ENCODE data around the gene CREBBP.
A peak's percentile ranks its signal among the peaks of the same experiment; 100 is the strongest.

Gene CREBBP

DNA sequence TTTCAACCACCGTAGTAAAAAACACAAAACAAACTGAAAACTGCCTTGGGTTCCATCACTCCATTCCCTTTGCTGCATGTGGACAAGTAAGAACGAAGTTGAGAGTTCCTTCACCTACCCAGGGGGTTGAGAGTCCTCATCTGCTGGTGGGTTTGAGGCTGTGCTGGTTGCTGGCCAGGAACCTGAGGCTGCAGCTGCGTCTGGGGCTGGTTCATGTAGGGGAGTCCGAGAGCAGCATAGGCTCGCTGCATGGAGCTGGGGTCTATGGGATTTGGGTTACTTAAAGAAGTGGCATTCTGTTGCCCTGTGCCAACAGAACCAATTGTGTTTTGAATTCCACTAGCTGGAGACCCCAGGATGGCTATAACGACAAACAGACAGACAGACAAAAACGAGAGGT lies 97.9 kb downstream of the CREBBP start:
- TF ChIP-seq, protein P1, sequence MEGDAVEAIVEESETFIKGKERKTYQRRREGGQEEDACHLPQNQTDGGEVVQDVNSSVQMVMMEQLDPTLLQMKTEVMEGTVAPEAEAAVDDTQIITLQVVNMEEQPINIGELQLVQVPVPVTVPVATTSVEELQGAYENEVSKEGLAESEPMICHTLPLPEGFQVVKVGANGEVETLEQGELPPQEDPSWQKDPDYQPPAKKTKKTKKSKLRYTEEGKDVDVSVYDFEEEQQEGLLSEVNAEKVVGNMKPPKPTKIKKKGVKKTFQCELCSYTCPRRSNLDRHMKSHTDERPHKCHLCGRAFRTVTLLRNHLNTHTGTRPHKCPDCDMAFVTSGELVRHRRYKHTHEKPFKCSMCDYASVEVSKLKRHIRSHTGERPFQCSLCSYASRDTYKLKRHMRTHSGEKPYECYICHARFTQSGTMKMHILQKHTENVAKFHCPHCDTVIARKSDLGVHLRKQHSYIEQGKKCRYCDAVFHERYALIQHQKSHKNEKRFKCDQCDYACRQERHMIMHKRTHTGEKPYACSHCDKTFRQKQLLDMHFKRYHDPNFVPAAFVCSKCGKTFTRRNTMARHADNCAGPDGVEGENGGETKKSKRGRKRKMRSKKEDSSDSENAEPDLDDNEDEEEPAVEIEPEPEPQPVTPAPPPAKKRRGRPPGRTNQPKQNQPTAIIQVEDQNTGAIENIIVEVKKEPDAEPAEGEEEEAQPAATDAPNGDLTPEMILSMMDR (IDR thresholded peaks at IDR 0.05; ENCODE audit: control insufficient read depth, insufficient read depth, low read depth, low read length, missing control alignments) = no peak
- DNase-seq (ENCODE audit: low read depth) = no peak

DNA sequence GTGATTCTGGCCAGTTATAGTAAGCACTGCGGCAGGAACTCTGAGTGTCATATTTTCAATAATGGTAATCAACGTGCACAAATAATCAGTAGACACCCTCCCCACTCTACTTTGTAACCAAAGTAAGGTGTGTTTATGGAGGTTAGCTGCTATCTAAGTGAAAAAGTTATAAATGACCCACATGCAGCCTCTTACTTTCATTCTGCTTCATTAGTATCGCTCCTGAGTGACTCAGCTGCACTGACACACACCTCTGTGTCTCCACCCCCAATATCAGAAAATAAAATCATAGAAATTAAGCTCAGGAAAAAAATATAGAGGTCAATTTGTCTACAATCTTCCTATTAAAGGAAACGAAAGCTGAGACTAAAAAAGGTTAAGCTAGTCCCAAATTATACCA lies 99.1 kb downstream of the CREBBP start:
- no peak for DNase-seq (ENCODE audit: low read depth)
- TF ChIP-seq, protein P1 (IDR thresholded peaks at IDR 0.05; ENCODE audit: control insufficient read depth, insufficient read depth, low read depth, low read length, missing control alignments) = no peak
- H3K4me3 ChIP-seq (ENCODE audit: control insufficient read depth, low read depth, low read length) = no peak overlapping the region

More for the DNA sequence above, 97.9 kb downstream of the CREBBP start:
- no peak overlapping the region for H3K4me3 ChIP-seq (ENCODE audit: control insufficient read depth, low read depth, low read length)

DNA sequence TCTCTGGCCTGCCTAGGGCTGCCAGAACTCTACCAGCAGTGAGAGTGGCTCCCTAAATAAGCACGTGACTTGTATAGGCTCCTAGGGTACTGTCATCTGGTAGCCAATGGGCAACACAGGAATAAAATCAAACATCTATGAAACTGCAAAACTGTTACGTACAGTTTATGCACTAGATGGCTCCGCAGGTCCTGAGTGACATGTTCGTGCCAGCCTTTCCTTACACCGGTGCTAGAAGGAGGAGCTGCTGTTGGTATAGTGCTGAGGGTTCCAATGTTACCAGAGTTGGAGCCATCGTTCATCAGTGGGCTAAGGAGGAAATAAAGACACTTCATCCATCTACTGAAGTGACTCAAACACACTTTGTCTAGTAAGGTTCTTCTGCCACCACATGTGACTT lies 99.9 kb downstream of the CREBBP start:
- DNase-seq (ENCODE audit: low read depth) = no peak
- no peak overlapping the region for H3K4me3 ChIP-seq (ENCODE audit: control insufficient read depth, low read depth, low read length)
- TF ChIP-seq, protein P1 (IDR thresholded peaks at IDR 0.05; ENCODE audit: control insufficient read depth, insufficient read depth, low read depth, low read length, missing control alignments) = no peak

DNA sequence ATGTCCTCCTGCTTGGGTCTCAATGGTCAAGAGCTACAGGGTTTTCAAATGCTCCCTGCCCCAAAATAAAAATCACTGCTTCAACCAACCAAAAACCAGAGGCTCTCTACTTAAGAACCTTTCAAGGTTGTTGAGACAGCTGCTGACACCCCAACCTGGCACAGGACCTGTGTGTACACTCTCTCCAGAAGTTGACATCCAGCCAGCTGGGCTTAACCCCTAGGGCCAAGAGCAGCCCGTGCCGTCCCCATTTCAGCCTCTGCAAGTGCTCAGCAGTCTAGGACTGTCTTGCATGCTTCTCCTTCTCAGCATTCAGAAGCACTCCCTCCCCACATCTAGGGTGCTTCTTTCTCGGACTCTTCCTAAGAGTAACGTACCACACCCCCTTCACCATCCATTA lies 104.2 kb downstream of the CREBBP start:
- DNase-seq (ENCODE audit: low read depth) = no peak
- H3K4me3 ChIP-seq (ENCODE audit: control insufficient read depth, low read depth, low read length) = no peak overlapping the region
- TF ChIP-seq, protein P1 (IDR thresholded peaks at IDR 0.05; ENCODE audit: control insufficient read depth, insufficient read depth, low read depth, low read length, missing control alignments) = no peak

DNA sequence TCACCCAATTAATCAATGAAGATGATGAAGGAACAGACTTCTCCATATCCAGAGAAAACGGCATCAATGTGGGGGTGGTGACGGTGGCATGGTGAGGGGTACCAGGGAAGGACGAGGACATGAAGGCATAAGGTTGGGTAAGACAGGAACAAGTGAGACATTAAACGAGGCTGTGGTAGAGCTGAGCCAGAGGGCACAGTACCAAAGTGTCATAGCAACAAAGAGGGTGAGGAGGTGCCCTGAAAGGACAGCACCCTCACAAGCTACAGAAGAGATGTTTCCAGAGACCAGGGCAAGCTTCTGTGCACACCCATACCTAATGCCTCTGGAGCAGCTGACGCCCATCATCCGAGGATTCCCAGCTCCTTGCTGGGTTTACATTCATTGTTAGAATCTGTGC lies 105.7 kb downstream of the CREBBP start:
- no peak overlapping the region for H3K4me3 ChIP-seq (ENCODE audit: control insufficient read depth, low read depth, low read length)
- TF ChIP-seq, protein P1 (IDR thresholded peaks at IDR 0.05; ENCODE audit: control insufficient read depth, insufficient read depth, low read depth, low read length, missing control alignments) = no peak
- DNase-seq (ENCODE audit: low read depth) = no peak

DNA sequence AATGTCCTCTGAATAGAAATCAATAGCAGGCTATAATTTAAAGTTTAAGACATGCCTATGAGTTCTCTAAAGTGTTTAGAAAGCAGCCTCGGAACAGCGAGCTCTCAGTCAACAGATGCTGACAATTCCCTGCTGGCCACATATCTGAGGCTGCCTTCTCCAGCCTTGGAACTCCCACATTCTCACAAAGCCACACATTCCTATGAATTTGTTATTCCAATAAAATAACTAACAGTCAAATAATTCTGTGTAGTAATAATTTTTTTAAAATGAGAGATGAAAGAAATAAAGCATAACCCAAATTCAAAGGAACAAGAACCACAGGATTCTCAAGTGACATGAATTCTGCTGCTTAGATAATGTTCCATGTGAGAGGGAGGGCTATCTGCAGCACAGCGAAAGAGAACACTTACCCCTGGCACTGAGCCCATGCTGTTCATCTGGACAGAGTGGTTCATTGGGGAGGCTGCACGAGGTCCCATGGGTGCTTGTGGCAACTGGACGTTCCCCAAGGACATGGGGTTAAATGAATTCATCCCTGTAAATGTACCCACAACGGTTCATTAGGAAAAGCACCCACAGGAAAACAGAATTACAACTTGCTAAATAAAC lies 106.3 kb downstream of the CREBBP start:
- TF ChIP-seq, protein P1 (IDR thresholded peaks at IDR 0.05; ENCODE audit: control insufficient read depth, insufficient read depth, low read depth, low read length, missing control alignments) = no peak
- peak; percentile 10 for DNase-seq (ENCODE audit: low read depth)
- H3K4me3 ChIP-seq (ENCODE audit: control insufficient read depth, low read depth, low read length) = no peak overlapping the region
